Measurements from ENCODE around the gene C12orf57.

C12orf57 gene

DNA sequence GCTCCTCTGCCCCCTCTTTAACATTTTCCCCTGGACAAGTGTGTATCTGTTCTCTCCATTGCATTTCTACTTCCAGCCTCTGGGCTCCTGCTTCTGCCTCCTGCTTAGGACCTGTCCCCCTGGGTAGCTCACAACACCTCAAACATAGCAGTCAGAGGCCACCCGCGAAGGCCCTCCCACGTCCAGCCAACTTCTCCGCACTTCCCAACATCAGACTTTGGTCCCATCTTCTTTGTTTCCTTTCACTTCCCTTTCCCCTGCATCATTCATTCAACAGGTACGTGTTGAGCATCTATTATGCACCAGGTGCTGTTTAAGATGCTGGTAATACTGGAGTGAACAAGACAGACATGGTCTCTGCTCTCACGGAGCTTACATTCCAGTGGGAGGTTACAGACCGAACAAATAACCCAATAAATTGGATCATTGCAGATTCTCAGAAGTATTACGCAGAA, 3.1 kb downstream of the C12orf57 start:
- TF ChIP-seq JUND (IDR thresholded peaks at IDR 0.05; ENCODE audit: low read depth), result no peak
- no peak for DNase-seq (ENCODE audit: low read depth in 1 of 2, low spot score in 1 of 2)
- in situ Hi-C loops (cut with HindIII; ENCODE audit: low pct_unique_long_range_greater_than_20kb, low sequenced_read_pairs), result no loop called here

DNA sequence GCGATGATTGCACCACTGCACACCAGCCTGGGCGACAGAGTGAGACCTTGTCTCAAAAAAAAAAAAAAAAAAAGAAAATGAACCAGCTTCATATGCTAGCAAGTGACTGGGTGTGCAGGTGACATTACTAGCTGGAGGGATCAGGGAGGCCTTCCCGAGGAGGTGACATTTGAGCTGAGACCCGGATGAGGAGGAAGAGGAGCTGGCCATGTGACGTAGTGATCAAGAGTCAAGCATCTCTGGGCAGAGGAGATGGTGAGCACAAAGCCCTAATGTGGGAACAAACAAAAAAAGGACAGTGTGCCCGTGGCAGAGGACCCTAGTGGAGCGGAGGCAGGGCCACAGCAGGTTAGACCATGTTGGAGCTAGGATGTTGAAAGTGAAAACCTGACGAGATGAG, 3.8 kb downstream of the C12orf57 start:
- in situ Hi-C loops (cut with HindIII; ENCODE audit: low pct_unique_long_range_greater_than_20kb, low sequenced_read_pairs), result no loop called here
- TF ChIP-seq JUND (IDR thresholded peaks at IDR 0.05; ENCODE audit: low read depth), result no peak
- DNase-seq (ENCODE audit: low read depth in 1 of 2, low spot score in 1 of 2), result no peak

DNA sequence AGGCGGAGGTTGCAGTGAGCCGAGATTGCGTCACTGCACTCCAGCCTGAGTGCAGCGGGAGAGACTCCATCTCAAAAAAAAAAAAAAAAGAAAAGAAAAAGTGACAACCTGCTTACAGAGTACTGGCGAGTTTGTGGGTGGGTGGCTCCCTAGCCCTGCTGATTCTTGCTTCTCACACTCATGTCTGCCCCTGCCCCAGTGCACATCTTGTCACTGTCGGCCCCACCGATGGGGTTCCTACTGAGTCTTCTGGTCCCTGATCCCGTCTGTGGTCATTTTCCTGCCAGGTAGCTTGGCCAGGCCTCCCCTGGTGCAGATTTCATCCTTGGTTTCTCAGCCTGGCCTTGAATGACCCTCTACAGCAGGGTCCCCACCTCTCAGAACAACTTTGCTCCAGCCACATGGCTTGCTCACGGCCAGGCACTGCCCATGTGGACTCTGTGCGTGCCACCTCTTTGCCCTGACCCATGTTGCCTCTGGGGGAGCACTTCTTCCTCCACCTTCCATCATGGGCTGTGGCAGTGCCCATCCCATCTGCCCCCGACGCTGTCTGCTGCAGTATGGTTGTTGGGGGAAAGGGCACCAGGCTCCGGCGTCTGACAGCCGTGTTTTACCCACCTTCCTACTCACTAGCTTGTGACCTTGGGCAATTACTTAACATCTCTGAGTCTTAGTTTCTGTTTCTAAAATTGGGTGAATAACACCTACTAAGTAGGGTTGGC, 5.2 kb downstream of the C12orf57 start:
- TF ChIP-seq JUND (IDR thresholded peaks at IDR 0.05; ENCODE audit: low read depth), result no peak
- in situ Hi-C loops (cut with HindIII; ENCODE audit: low pct_unique_long_range_greater_than_20kb, low sequenced_read_pairs), result no loop called here
- DNase-seq (ENCODE audit: low read depth in 1 of 2, low spot score in 1 of 2), result no peak

DNA sequence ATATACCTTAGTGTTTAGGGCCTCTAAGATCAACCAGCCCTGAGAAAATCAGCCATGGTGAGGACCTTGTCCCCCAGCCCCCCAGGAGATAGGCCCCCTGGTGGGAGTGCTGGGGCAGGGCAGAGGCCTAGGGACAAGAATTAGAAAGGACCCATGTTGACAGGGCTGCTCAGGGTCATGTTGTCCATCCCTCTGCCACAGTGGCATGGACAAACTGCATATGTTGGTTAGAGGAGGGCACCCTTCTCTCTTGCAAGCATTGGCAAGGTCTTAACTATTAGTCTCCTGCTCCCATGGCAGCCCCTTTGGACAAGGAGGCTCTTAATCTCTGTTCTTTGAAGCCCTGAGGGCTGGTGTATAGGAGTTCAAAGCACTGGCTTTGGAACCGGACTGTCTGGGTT, 6.6 kb downstream of the C12orf57 start:
- no peak for DNase-seq (ENCODE audit: low read depth in 1 of 2, low spot score in 1 of 2)
- in situ Hi-C loops (cut with HindIII; ENCODE audit: low pct_unique_long_range_greater_than_20kb, low sequenced_read_pairs), result no loop called here
- TF ChIP-seq JUND (IDR thresholded peaks at IDR 0.05; ENCODE audit: low read depth), result no peak

GRCh38 chr12:6950811-6951540, 7.2 kb downstream of the C12orf57 start, which contains the start of gene PTPN6:
TSS of gene PTPN6 (plus strand) at chr12:6951356. CDS start at chr12:6951513, 157 bp downstream.
- no peak for DNase-seq (ENCODE audit: low read depth in 1 of 2, low spot score in 1 of 2)
- in situ Hi-C loops (cut with HindIII; ENCODE audit: low pct_unique_long_range_greater_than_20kb, low sequenced_read_pairs), result no loop called here
- no peak for TF ChIP-seq JUND (IDR thresholded peaks at IDR 0.05; ENCODE audit: low read depth)

GRCh38 chr12:6951551-6952120, 7.8 kb downstream of the C12orf57 start:
- TF ChIP-seq JUND (IDR thresholded peaks at IDR 0.05; ENCODE audit: low read depth), result no peak
- in situ Hi-C loops (cut with HindIII; ENCODE audit: low pct_unique_long_range_greater_than_20kb, low sequenced_read_pairs), result no loop called here

GRCh38 chr12:6952121-6952862, 8.5 kb downstream of the C12orf57 start:
- no peak for TF ChIP-seq JUND (IDR thresholded peaks at IDR 0.05; ENCODE audit: low read depth)
- no peak for DNase-seq (ENCODE audit: low read depth in 1 of 2, low spot score in 1 of 2)
- in situ Hi-C loops (cut with HindIII; ENCODE audit: low pct_unique_long_range_greater_than_20kb, low sequenced_read_pairs), result no loop called here

More at GRCh38 chr12:6951551-6952120, 7.8 kb downstream of the C12orf57 start:
- no peak for DNase-seq (ENCODE audit: low read depth in 1 of 2, low spot score in 1 of 2)

DNA sequence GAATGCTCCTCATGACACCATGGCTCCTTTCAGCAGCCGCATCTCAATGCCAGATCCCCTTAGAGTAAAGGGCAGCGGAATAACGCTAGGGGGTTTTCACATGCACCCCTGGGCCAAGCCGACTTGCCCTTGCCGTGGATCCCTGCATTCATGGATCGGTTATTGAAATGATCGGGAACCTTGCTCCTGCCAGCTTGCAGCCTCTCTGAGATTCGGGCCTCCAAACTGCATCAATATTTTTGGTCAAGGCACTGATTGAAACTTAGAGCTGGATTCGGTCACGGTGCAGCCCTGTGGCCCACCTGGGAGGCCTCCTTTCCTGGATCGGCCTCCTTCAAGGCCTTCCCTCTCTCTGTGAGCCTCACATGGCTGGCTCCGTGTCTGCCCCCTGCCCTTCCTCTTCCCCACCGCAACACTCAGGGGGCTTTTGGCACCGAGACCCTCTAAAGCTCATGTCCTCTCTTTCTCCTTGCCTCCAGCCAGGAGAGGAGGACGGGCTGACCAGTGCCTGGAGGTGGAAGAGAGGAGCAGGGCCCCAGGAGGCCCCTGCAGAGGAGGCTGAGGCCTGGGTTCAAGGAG, 9.1 kb downstream of the C12orf57 start:
- in situ Hi-C loops (cut with HindIII; ENCODE audit: low pct_unique_long_range_greater_than_20kb, low sequenced_read_pairs), result no loop called here
- no peak for DNase-seq (ENCODE audit: low read depth in 1 of 2, low spot score in 1 of 2)
- no peak for TF ChIP-seq JUND (IDR thresholded peaks at IDR 0.05; ENCODE audit: low read depth)

DNA sequence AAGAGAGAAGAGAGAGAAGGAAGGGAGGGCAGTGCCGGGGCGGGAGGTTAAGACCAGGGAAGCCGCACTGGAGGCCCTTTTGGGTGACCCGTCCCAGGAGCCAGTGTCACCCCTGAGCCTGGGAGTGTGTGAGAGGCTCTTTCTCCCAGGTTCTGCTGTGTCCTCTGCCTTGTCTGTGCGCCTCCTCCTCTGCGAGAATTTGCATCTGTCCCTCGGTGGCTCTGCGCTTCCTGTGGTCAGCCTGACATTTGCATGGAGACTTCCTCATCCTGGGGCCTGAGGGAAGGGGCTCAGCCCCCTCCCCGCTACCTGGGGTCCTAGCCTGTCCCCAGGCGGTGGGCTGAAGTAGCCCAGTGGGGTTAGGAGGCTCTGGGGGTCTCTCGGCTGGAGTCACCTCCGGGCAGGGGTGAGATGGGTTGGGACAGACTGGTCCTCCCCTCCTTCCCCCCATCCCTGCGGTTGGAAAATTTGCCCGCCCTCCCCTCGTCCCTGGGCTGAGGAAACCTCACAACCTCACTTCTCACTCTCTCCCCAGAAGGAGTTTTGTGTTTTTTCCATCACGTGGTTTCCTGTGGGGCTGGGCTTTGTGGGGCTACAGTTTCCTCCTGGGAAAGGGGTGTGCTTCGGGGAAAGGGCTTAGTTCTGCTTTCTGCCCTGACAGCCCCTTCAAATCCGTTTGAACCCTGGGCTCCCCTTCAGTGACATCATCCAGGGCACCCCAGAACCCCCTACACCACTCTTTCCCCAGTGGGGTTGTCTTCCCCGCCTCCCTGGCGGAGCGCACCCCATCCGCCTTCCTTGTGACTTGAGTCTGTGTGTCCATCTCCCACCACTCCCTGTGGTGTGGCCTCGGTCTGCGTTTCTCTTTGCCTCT, 9.9 kb downstream of the C12orf57 start:
- in situ Hi-C loops (cut with HindIII; ENCODE audit: low pct_unique_long_range_greater_than_20kb, low sequenced_read_pairs), result no loop called here
- TF ChIP-seq JUND (IDR thresholded peaks at IDR 0.05; ENCODE audit: low read depth), result no peak
- no peak for DNase-seq (ENCODE audit: low read depth in 1 of 2, low spot score in 1 of 2)

- in situ Hi-C loops (cut with HindIII; ENCODE audit: low pct_unique_long_range_greater_than_20kb, low sequenced_read_pairs), result no loop called here
- TF ChIP-seq JUND (IDR thresholded peaks at IDR 0.05; ENCODE audit: low read depth), result no peak
- no peak for DNase-seq (ENCODE audit: low read depth in 1 of 2, low spot score in 1 of 2)
These were observed 10.7 kb downstream of the C12orf57 start for GRCh38 chr12:6954316-6955107.

All from T47D (cell line).